Measurements from ENCODE around the gene MIB2.
A peak's percentile ranks its signal among the peaks of the same experiment; 100 is the strongest.
"Not testable (repeated sequence)": the region's sequence is repeated elsewhere in the genome, so short reads cannot be mapped to it uniquely, and the experiment has no call there.

The MIB2 gene

GRCh38 chr1:1615256-1616044 is at the start of gene MIB2:
MIB2 (plus strand) TSS chr1:1615500; CDS start chr1:1623453, 7,953 bp downstream.
- DNase-seq: peak; percentile 65

- DNase-seq: no peak
Observed at GRCh38 chr1:1567152-1567875, 48.0 kb upstream of the MIB2 start.

- no peak for DNase-seq
Observed at GRCh38 chr1:1567891-1568291, 47.4 kb upstream of the MIB2 start.

DNA sequence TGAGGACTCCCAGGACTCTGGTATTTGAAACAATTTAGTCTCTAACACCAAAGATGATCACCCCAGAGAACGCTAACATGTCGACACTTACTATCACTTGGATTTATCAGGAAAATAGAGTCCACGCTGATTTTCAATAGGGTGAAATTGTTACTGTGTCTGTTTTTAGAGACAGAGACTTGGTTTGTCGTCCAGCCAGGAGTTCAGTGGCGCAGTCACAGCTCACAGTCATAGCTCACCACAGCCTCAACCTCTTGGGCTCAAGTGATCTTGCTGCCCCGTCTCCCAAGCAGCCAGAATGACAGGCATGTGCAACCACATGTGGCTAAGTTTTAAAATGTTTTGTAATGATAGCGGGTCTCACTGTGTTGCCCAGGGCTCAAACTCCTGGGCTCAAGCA is 46.0 kb upstream of the MIB2 start:
- DNase-seq: no peak

- DNase-seq: peak; percentile 50
Observed at GRCh38 chr1:1573843-1574720, 41.2 kb upstream of the MIB2 start.

DNA sequence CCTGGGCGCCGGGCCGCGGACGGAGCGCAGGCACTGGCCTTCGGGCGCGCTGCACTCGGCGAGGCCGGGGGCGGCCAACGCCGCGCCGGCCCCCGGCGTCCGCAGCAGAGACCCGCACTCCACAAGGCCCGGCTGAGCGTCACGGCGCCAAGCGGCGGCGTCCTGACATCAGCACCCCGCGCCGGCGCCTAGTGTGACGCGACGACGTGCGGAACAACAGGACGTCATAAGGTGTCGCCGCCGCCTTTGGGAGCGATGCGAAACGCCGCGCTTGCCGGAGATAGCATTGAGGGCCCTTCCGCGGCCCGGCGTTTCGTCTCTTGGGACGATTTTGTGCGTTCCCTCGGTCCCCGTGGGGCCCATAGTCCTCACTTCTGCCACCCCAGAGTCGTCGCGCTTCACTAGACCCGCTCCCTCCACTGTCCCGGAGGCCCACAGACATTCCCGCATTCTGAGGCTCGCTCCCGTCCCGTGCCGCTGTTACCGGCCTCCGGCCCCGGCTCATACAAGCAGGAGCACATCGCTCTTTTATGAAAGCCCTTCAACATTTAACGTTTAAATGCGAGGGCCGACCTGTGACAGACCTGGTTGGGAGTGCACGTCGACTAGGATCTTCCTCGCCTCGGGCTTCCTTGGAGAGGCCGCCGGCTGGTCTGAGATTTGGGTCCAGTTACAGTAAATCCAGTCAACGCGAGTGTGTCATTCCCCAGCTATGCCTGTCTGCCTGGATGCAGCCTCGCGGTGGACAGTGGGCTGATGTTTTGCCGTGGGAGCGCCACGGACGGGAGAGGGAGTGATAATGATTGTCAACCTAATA is 40.4 kb upstream of the MIB2 start, which contains the start of gene SSU72:
SSU72 (minus strand) TSS at position 143 of the 817 bp plus-strand sequence. CDS start 306 bp downstream, outside the sequence.
- peak; percentile 75 for DNase-seq

DNA sequence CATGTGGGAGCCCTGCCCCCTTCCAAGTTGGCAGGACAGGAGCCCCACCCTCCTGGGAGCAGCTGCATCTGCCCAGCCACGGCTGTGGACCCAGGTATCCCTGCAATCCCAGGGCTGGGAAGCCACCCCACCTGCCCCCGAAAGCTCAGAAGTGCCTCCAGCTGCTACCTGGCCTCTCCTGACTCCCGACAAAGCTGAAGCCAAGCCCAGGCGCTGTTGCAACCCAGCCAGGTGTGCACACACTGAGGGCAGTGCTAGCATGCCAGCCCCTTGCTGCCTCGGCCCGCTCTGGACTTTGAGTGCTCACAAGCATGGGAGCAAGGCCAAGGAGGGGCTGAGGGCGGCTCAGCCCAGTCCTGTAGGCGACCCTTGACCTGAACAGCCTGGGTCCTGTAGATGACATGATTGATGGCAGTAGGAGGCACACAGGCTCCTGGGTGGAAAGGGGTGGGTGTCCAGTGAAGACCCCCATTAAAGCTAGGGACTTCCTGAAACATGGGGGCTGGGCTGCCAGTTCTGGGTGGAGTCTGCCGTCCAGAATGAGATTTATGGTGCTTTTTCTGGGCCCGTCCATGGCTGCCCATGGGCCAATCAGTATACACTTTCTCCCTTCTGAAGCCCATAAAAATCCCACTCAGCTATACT is 37.8 kb upstream of the MIB2 start:
- no peak for DNase-seq

- DNase-seq: no peak
Observed at GRCh38 chr1:1578371-1578940, 36.8 kb upstream of the MIB2 start.

GRCh38 chr1:1582585-1583346 is 32.5 kb upstream of the MIB2 start:
- no peak for DNase-seq

DNA sequence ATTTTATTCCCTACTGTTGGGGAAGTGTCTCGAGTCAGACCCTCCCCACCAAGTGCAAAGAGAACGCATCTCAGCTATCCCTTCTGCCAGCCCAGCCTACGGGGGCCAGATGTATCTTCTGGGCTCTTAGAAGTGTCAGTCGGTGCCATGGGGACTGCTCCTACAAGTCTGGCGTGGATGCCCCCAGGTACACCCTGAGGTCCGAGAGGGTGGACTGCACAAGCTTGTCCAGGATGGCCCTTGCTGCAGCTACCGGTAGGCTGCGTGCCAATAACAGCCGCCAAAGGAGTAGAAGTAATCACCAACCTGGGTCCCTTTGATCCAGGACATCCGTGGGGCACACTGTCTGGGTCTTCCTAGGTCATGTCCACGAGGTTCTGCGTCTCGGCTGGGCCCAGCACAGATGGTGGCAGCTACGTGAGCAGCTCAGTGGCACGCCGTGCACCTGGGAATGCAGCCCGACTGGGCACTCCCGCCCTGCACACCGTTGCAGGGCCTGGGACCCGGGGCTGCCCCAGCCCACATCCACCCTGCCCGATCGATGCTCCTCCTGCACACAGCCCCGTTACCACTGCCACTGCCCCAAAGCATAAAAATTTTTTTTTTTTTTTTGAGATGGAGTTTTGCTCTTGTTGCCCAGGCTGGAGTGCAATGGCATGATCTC is 31.8 kb upstream of the MIB2 start:
- no peak for DNase-seq

DNA sequence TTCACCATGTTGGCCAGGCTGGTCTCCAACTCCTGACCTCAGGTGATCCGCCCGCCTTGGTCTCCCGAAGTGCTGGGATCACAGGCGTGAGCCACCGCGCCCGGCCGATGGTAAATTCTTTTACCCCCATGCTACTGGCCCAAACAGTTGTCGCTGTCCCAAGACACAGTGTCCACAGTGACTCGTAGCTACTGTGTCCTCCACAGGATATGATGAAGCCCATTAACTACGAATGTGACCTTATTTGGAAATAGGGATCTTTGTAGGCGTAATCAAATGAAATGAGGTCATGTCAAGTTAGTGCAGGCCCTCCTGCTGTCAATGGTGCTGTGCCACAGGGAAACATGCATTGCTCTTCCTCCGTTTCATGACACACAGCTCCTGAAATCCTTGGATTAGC is 23.8 kb upstream of the MIB2 start:
- no peak for DNase-seq

DNA sequence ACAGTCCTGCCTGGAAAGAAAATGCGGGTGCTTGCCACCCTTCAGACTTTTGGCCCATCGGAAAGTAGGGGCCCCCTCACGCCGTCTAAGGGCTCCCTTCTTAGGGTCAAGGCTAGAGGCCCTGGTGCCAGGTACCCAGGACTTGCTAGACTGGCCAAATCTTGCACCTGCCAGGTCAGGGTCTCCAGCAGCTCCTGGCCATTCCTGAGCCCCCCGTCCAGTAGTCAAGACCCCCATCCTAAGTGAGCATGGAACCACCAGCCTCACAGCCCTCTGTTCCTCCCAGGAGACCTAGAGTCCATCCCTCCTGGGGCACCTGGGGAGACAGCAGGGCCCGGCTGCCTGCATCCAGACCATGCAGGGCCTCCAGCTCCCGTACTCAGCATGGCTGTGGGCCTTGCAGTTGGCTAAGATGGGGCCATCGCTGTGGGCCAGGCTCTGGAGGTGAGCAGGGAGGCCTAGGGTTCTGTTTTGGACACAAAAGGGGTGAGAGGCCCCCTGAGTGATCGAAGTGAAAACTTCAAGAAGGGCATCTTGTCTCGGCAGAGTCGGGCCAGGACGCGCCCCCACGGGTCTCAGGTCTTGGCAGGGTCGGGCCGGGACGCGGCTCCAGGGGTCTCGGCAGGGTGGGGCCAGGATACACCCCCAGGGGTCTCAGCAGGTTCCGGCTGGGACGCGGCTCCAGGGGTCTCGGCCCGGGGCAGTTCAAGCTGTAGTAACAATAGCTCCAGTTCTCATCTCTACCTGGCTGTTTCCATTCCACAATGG is 21.3 kb upstream of the MIB2 start:
- no peak for DNase-seq

DNA sequence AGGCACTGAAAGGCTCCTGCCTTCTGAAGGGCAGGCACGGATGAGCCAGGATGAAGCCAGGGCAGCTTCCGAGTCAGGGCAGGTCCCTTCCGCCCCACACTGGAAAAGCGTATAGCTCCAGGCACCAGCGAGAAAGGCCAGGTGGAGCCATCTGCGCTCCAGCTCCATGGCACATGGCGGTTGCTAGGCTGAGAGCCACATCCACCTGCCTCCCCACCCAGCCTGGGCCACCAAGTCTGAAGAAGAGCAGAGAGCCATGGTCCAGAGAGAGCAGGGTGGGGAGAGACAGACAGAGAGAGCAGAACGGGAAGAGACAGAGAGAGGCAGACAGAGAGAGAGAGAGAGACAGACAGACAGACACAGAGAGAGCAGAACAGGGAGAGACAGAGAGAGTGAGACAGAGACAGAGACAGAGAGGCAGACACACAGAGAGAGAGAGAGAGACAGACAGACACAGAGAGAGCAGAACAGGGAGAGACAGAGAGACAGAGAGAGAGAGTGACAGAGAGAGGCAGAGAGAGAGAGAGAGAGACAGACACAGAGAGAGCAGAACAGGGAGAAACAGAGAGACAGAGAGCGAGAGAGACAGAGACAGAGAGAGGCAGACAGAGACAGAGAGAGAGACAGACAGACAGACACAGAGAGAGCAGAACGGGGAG is 20.6 kb upstream of the MIB2 start:
- DNase-seq: no peak

GRCh38 chr1:1595341-1595740 is 20.0 kb upstream of the MIB2 start:
- not testable (repeated sequence) for DNase-seq

DNA sequence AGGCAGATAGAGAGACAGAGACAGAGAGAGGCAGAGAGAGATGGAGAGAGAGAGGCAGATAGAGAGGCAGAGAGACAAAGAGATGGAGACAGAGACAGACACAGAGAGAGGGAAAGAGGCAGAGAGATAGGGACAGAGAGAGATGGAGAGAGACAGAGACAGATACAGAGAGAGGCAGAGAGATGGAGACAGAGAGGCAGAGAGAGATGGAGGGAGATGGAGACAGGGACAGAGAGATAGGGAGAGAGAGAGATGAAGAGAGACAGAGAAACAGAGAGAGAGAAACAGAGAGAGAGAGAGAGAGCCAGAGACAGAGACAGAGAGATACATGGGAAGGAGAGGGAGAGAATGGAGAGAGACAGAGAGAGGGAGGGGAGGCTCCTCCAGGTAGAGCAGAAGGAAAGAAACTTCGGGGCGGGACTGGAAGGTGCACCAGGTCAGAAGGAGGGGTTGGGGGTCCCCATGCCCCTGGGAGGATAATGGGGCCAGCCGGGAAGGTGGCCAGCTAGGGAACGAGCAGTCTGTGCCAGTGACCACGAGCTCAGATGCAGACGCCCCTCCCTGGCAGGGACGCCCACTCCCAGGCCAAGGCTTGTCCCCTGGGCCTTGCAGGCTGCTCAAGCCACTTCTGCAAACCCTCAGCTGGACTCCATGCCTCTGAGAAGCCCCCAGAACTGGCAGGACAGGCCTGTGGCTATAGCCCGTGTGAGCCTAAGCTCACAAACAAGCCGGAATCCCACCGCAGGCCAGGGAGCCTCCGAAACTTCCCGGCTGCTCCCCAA is 18.6 kb upstream of the MIB2 start:
- DNase-seq: no peak

DNA sequence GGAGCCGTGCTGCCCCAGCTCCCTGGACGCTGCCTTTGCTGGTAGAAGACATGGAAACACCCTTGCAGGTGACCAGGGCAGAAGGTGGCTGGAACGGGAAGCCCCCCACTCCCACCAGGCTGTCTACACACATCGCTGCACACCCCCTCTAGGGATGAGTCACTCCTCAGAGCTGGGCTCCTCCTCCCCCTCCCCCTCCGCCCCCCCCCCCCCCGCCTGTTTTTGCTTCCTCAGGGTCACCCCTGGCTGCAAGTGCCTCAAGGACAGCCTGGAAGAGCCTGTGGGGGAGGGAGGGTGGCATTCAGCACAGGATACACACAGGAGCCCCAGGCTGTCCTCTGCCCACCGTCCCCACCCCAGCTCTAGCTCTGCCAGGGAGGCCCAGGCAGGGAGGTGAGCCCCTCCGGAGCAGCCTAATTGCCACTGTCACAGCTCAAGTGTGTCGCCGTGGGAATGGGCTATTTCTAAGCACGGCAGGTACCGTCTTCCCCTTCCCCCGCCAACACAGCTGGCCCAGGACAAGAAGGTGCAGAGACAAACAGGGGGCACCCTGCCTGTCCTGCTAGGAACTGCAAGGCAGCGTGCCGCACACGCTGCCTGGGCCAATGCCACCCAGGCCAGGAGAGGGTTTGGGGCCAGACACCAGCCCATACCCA is 17.9 kb upstream of the MIB2 start:
- DNase-seq: no peak

DNA sequence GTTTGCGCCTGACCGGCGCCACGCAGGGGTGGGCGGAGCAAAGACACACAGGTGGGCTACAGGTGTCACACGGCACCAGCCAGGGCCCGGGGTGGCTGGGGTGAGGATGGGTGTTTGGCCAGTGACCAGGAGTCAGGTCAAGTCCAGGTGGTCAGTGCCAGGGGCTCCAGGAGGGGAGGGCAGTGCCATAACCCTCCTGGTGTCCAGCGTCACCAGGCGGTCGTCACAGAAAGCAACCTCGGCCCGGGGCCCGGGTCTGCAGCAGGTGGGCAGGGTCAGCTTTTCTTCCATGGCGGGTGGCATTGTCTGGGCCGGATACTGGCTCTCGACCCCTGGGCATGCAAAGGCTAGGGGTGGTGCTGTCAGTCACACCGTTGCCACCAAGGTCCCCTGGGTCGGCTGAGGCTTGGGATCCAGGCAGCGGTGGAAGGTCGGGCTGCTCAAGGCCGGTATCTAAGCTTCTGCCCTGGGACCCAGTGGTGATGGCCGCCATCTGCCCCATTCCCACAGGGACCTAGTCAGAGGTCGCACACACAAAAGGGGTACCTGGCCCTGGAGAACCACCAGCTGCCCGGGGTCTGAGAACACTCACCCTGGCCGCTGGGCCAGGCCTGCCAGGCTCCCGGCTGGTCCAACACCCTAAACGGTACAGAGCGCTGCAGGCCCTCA is 17.1 kb upstream of the MIB2 start:
- DNase-seq: no peak

All from kidney glomerular epithelial cell (primary cell).